Measurements from ENCODE around the gene PRICKLE2. TPM values are rescaled to one million over a fixed set of nuclear protein-coding genes. Genes with fewer than 3 reads are reported as not detected.

The PRICKLE2 gene
- 0.84 and 1.9 TPM in 2 replicates for total RNA-seq

GRCh38 chr3:64224826-64225610 lies at the start of gene PRICKLE2:
TSS of gene PRICKLE2 (minus strand) at chr3:64225466. CDS start at chr3:64198927, 26,539 bp downstream.

Other genes starting within 250 kb of the PRICKLE2 start
- gene PSMD6, start 202.0 kb downstream of the PRICKLE2 start, total RNA-seq: 106 and 113 TPM in 2 replicates